ENCODE data around the gene KCND3.

DNA sequence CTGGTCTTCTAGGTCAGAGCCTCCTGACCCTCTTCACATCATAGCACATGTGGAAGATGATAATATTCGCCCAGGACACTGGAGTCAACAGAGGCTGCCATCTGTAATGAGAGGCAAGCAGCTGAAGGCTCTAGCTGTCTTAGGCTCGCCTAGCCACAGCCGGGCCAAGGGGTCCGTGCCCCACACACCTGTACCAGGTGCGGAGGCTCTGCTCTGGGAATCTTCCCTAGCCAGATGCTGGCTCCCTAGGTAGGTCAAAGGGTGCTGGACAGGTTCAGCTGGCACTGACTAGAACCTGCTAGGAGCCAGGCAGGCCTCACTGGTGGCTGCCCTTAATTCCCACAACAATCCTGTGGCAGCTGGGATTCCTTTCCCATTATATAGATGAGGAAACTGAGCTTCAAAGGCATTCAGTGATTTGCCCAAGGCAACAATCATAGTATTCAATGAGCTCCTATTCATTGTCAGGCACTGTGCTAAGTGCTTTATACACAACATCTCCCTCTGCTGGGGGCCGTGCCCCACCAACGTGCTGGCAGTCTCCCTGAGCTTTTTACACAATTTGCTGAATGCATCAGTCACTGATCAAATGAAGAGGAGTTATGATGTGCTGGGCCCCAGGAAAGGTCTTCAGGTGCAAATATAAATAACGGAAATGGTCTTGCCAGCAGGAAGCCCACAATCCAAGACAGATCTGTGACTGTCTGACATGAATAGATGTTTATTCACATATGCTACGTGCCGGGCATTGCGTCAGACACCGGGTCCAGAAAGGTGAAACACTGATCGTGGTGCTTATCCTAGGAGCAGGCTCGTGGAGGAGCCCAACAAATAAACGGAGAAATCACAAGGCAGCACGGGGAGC is 175.8 kb downstream of the KCND3 start:
- TF ChIP-seq, protein P1, sequence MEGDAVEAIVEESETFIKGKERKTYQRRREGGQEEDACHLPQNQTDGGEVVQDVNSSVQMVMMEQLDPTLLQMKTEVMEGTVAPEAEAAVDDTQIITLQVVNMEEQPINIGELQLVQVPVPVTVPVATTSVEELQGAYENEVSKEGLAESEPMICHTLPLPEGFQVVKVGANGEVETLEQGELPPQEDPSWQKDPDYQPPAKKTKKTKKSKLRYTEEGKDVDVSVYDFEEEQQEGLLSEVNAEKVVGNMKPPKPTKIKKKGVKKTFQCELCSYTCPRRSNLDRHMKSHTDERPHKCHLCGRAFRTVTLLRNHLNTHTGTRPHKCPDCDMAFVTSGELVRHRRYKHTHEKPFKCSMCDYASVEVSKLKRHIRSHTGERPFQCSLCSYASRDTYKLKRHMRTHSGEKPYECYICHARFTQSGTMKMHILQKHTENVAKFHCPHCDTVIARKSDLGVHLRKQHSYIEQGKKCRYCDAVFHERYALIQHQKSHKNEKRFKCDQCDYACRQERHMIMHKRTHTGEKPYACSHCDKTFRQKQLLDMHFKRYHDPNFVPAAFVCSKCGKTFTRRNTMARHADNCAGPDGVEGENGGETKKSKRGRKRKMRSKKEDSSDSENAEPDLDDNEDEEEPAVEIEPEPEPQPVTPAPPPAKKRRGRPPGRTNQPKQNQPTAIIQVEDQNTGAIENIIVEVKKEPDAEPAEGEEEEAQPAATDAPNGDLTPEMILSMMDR (conservative IDR thresholded peaks at IDR 0.05; ENCODE audit: low read length) = peak; percentile 40; the same call in 1 of the 2 replicates
- TF ChIP-seq EZH2phosphoT487 (IDR thresholded peaks at IDR 0.05; ENCODE audit: borderline replicate concordance) = no peak
